Fibroblast of the conjunctiva (primary cell): ENCODE data around the gene SDK2.

Experiments used
- DNase-seq: peaks from one replicate; pipeline ENCODE4 v3.0.0-alpha.2; 2010; ENCODE audit warnings: low read depth

SDK2 gene

GRCh38 chr17:73297934-73298861, 346.0 kb downstream of the SDK2 start:
- DNase-seq: no peak

DNA sequence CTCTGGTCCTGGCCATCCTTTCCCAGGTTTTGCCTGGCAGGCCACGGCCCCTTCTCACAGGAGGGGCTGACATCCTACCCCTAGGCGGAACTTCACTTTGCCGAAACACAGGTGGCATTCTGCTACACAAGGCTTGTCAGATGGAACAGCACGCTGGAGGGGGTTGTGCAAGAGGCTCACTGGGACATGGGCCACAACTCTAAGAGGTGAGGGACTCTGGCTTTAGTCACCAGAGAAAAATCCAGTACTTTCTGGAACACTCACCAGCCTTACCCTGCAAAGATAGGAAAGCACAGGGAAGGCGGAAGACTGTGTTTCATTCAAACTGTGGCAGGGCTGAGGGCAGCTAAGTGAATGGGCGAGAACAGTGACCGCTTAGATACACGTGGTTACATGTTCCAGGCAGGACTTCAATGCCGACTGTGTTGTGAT, 350.7 kb downstream of the SDK2 start:
- no peak for DNase-seq

GRCh38 chr17:73293031-73293430, 351.2 kb downstream of the SDK2 start:
- DNase-seq: no peak

DNA sequence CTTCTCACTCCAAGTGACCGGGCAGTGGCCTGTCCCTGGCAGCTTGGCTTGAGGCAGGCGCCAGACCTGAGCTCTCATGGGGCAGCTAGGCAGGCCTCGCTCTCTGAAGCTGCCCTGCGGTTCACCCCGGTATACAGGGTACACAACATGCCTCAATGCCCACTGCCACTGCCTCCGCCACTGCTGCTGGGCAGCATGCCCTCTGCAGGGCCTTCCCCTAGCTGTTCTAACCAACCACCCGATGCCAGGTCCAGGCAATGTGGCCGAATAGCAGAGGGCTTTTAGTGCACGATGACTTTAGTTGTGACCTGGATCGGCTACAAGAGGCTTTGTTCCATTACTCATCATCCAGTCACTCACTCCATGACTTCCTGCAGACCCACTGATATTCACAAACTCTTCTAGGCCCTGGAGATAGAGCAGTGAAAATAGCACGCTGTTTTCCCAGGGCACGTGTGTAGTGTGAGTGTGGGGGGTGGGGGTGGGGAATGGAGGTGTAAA, 352.2 kb downstream of the SDK2 start:
- no peak for DNase-seq

GRCh38 chr17:73291260-73291801, 352.9 kb downstream of the SDK2 start:
- peak; percentile 78 for DNase-seq

DNA sequence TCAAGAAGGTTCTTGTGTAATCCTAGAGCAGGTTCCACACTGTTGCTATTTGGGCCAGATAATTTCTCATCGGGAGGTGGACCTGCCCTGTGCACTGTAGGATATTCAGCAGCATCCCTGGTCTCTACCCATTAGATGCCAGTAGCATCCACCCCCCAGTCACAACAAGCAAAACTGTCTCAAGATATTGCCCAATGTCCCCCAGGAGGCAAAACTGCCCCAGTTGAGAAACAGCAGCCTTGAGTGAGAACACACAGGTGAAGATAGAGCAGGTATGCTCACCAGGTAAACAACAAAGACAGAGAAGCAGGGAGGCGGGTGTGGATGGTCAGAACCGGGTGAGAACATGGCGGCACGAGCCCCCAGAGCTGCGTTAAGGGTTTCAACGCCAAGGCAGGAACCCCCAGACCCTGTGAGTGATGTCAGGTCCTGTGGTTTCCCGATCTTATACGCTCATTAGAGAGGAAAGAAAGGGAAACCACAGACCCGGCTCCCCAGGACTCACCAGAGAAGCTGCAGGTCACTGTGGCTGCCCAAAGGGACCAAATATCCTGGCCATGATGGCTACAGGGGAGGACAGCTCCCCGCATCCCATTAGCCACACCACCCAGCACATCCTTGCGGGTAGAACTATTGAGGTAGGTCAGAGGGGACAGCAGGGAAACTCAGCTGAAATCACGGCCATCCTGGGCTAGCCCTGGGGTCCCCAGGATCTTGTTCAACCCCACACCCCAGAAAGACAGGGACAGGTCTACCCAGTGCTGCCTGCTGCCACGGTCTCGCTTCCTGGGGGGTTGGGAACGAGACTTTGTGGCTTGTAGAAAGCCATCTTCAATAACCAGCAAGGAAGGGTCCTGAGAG, 353.6 kb downstream of the SDK2 start:
- no peak for DNase-seq

GRCh38 chr17:73289549-73290254, 354.5 kb downstream of the SDK2 start:
- no peak for DNase-seq

DNA sequence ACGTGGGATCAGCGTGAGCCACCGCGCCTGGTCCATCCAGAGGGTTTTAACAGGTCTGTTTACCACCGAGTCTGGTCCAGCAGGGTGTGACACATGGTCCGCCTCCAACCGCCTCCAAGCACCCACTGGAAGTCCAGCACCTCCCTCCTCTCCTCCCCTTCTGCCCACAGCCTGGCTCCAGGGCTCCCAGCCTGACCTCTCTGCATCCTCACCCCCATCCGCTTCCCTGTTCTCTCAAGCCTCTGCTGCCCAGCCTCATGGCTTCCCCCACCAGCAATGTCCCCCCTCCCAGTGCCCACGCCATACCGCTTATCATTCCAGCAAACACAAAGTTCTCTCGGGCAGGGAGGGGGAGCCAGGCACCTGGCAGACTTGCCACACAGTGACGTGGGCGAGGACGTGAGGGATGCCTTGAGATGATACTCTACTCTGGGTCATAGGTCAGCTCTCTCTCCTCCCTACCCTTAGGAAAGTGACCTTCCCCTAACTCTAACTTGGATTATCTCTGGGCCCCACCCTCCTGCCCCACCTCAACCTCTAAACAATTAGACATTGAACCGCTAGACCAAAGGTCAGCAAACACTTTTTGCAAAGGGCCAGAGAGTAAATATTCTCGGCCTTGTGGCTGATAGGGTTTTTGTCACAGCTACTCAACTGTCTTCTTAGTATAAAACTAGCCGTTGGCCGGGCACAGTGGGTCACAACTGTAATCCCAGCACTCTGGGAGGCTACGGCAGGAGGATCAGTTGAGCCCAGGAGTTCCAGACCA, 355.5 kb downstream of the SDK2 start:
- no peak for DNase-seq

- DNase-seq: peak; percentile 59
Observed at GRCh38 chr17:73286863-73287296, 357.4 kb downstream of the SDK2 start.

DNA sequence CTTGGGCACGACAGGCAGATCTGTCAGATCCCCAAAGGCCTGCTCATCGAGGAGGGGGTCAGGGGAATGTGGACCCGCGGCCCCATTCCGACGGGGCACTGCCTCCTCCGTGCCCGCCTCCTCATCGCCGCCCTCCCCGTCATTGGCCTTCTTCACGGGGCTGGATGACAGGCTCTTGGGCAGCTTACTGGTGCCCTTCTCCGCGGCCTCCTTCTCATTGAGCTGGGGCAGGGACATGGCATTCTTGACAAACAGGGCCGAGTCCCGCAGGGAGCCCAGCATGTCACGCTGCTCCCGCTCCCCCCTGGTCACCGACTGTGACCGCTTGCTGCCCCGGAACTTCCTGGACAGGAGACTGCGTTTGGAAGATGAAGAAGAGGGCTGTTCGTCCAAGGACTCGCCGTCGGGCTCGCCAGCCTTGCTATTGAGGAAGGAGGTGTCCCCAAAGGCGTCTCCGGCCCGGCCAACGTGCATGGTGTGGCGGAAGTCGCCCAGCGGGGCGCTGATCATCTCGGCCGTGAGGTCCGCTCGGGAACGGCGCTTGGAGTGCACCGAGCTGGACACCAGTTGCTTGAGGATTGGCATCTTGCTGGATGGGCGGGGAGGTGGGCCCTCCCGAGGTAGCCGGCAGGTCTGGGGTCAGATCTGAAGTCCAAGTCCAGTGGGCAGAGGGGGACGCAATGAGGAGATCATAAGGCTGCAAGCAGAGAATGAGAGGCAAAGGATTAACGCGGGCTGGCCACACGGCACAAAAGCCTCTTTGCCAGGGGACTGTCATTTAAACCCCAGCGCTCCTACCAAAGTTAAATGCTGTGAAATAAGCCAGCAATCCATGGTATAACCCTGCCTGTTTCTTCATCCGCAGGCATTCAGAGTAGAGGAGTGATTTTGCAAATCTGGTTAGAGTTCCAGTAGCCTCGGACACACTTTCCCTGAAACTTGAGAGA, 358.1 kb downstream of the SDK2 start:
- no peak for DNase-seq

DNA sequence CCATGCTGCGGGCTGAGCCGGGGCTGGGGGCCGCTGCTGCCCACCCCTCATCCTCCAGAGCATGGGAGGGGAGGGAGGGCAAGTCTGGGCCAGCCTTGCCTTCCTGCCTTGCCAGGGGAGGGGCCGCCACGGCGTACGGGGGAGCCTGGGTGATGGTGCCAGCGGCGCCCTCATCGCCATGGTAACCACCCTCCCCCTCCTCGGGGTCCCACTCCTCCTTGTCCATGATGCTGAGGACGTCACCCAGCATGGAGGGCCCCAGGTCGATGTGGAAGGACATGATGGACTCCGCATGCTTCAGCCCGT, 358.7 kb downstream of the SDK2 start:
- no peak for DNase-seq

DNA sequence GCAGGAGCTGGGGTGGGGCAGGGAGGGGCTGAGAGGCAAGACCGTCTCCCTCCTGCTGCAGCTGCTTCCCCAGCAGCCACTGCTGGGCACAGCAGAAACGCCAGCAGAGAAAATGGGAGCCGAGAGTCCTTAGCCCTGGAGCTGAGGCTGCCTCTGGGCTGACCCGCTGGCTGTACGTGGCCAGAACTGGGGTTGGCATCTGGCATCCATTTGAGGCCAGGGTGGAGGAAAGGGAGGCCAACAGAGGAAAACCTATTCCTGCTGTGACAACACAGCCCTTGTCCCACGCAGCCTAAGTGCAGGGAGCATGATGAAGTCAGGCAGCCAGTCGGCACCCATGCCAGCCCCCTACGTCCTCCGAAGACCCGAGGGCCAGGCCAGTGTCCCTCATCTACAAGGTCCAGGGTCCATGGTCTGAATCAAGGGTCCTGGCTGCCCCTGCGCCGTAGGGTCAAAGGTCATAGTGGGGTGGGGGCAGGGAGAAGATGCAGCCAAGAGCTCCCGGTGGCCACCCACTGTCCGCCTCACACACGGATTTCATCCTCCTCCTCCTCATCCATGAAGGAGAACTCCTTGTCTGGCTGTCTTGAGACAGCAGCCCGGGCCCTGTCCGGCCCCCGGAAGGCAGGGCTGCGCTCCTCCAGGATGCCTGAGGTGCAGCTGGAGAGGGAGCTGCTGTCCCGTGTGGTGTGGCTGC, 359.2 kb downstream of the SDK2 start:
- no peak for DNase-seq
